ENCODE results near the gene NAA40. TPM values are rescaled to one million over a fixed set of nuclear protein-coding genes. Genes with fewer than 3 reads are reported as not detected.

NAA40 gene
- total RNA-seq, 4 donors from 2014 or later, result 5.4 to 14.5 (median 8.2) TPM

DNA sequence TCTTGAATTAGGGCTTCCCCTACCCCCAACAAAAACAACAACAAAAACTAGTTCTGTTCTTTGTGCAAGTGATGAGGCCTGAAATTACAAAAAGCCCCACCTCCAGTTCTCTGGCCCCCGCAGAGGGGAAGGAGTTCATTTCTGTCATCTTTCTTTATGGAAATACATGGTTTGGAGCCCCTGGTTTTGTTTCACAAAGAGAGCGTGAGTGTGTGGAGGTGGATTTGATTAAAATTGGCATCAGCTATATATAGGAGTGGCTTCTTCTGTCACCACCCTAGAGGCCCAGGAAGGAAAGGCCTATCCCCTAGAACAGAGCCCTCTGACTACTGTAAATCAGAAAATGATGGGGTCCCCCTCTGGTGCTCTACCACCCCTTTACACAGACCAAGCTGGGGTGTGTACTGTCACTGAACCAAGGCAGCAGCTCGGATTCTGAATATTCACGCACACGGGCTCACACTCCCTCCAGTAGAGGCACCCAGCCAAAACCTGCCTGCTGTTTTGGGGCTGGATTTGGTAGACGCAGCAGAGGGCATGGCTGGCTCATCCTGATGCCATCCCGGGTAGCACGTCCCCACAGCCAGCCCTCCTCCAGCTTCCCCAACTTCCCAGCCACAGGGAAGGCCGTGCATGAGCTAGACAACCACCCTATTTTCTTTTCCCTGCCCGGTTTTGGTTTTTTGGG, 41.2 kb upstream of the NAA40 start:
- no peak for ATAC-seq (ENCODE audit: low FRiP score)
- DNase-seq (ENCODE audit: low spot score), result no peak
- TF ChIP-seq, protein P1, sequence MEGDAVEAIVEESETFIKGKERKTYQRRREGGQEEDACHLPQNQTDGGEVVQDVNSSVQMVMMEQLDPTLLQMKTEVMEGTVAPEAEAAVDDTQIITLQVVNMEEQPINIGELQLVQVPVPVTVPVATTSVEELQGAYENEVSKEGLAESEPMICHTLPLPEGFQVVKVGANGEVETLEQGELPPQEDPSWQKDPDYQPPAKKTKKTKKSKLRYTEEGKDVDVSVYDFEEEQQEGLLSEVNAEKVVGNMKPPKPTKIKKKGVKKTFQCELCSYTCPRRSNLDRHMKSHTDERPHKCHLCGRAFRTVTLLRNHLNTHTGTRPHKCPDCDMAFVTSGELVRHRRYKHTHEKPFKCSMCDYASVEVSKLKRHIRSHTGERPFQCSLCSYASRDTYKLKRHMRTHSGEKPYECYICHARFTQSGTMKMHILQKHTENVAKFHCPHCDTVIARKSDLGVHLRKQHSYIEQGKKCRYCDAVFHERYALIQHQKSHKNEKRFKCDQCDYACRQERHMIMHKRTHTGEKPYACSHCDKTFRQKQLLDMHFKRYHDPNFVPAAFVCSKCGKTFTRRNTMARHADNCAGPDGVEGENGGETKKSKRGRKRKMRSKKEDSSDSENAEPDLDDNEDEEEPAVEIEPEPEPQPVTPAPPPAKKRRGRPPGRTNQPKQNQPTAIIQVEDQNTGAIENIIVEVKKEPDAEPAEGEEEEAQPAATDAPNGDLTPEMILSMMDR (IDR thresholded peaks at IDR 0.05), result no peak

DNA sequence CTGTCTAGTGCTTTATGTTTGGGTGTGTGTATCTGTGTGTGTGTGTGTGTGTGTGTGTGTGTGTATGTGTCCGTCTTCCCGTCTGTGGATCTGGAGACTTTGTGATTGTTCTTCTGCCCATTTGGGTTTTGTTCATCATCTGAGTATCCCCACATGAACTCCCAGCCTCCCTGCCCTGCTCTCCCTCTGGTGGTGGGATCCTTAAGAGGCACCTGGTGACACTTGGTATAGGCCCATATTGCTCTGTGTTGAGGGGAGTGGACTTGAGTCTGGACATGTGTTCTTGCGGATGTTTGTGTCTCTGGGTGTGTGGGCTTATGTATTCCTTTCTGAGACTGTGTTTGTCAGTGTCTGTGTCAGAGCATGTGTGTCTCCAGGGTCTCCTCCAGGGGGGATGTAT, 37.1 kb upstream of the NAA40 start:
- TF ChIP-seq, protein P1 (IDR thresholded peaks at IDR 0.05), result no peak
- no peak for DNase-seq (ENCODE audit: low spot score)
- no peak for ATAC-seq (ENCODE audit: low FRiP score)

DNA sequence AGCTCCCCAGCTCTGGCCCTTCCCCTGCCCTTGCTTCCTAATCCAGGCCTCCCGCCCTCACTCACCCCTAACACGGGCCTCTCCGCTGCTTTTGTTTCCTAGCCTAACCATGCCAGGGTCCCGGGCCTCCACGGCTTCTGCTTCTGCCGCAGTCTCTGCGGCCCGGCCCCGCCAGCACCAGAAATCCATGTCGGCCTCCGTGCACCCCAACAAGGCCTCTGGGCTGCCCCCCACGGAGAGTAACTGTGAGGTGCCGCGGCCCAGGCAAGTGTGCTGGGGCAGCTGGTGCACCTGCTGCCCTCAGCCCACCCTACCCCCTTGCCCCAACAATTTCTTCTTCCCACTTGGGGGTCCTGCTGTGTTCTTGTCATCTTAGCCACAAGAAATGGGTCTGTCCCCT, 34.9 kb upstream of the NAA40 start:
- TF ChIP-seq, protein P1 (IDR thresholded peaks at IDR 0.05), result no peak
- DNase-seq (ENCODE audit: low spot score) (no peak), ATAC-seq (ENCODE audit: low FRiP score) (no peak)

DNA sequence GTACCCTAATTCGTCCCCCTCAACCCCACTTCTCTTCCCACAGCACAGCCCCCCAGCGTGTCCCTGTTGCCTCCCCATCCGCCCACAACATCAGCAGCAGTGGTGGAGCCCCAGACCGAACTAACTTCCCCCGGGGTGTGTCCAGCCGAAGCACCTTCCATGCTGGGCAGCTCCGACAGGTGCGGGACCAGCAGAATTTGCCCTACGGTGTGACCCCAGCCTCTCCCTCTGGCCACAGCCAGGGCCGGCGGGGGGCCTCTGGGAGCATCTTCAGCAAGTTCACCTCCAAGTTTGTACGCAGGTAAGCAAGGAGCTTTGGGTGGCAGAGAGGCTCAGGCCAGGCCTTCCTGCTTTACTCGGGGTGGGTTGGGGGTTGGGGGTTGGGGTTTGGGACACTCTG, 34.1 kb upstream of the NAA40 start:
- DNase-seq (ENCODE audit: low spot score) (no peak), ATAC-seq (ENCODE audit: low FRiP score) (no peak)
- TF ChIP-seq, protein P1 (IDR thresholded peaks at IDR 0.05), result no peak

DNA sequence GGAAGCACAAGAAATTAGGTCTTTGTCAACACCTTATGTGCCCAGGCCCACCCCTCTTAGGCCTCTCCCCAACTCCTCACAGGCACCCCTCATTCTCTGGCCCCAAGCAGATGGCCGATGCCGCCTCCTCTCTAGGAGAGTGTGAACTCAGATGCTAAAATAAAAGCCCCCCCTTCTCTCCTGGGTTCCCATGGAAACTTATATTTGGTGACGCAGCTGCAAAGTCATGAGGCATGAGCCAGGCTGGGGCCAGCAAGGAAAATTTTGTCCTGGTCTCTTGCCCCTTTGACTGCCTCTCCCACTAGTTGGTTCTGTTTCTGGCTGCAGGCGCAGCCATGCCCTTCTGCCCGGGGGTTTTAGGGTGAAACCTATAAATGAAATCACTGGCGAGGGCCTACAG, 33.6 kb upstream of the NAA40 start:
- ATAC-seq (ENCODE audit: low FRiP score) (no peak), DNase-seq (ENCODE audit: low spot score) (no peak)

DNA sequence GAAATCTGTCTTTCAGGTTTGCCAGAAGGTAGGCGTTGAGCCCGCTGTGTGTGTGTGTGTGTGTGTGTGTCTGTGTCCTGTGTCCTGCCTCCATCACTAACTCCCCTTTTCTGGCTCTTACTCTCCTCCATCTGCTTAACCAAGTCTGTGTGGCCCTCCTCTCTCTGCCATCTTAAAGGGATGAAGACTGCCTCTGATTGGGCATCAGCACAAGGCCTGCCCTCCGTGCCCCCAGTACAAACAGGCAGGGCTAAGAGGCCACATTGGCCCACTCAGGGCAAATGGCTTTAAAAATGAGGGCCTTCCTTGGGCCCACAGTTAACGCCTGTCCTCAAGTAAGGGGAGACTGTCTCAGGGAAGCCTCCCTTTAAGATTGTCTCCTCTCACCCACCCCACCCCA, 32.7 kb upstream of the NAA40 start:
- ATAC-seq (ENCODE audit: low FRiP score) (no peak), DNase-seq (ENCODE audit: low spot score) (no peak)
- TF ChIP-seq, protein P1 (IDR thresholded peaks at IDR 0.05), result no peak

More for the DNA sequence above, 33.6 kb upstream of the NAA40 start:
- TF ChIP-seq, protein P1 (IDR thresholded peaks at IDR 0.05), result no peak

DNA sequence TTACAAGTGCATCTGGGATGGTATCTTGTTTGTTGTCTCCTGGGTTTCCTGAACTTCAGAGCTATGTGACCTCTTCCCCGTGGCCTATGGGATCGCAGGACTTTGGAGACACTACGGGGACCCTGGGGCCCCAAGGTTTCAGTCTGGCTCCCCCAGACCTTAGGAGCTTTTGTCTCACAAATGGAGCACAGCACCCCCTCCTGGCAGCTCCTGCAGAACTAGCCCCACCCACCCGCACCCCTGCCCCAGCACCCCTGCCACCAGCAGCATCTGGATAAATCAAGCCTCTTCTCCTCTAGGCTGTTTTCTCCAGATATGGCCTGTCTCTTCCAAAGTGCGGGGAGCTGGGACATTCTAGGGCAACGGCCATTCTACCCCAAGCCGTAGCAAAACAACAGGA, 32.2 kb upstream of the NAA40 start:
- ATAC-seq (ENCODE audit: low FRiP score) (no peak), DNase-seq (ENCODE audit: low spot score) (no peak)
- TF ChIP-seq, protein P1 (IDR thresholded peaks at IDR 0.05), result no peak
